Peyer's patch (tissue), 4 donors: ENCODE data around the gene LUZP2. TPM values are rescaled to one million over a fixed set of nuclear protein-coding genes. Genes with fewer than 3 reads are reported as not detected.
"Not testable (repeated sequence)": the region's sequence is repeated elsewhere in the genome, so short reads cannot be mapped to it uniquely, and the experiment has no call there.

Source experiments
- DNase-seq, 3 donors: peaks; one replicate each; pipeline ENCODE4 v3.0.0-alpha.2; 2017 to 2019
- H3K27ac ChIP-seq, 4 donors: fragments of 200-600 bp; sonication (generic); one replicate each; pipeline ENCODE4 v1.5.1; 2016 to 2019
- H3K27me3 ChIP-seq, 2 donors: fragments of 200-600 bp; sonication (generic); one replicate each; pipeline ENCODE4 v1.5.1; 2019
- H3K36me3 ChIP-seq, 3 donors: fragments of 200-600 bp; sonication (generic); one replicate each; pipeline ENCODE4 v1.5.1; 2016 to 2019
- H3K4me1 ChIP-seq, 4 donors: fragments of 200-600 bp; sonication (generic); one replicate each; pipeline ENCODE4 v1.5.1; 2016 to 2019
- H3K4me3 ChIP-seq, 4 donors: fragments of 200-600 bp; sonication (generic); 1 replicate in 3 of 4; 2 replicates in 1 of 4; pipeline ENCODE4 v1.5.1; 2016 to 2019; ENCODE audit warnings: mild to moderate bottlenecking in 1 of 4
- H3K9me3 ChIP-seq, 4 donors: fragments of 200-600 bp; sonication (generic); one replicate each; pipeline ENCODE4 v1.5.1; 2016 to 2019; ENCODE audit warnings: mild to moderate bottlenecking in 1 of 4
- POLR2A ChIP-seq, 2 donors: fragments of 450-650 bp; IDR thresholded peaks; one replicate each; pipeline ENCODE4 v1.5.1; 2017; ENCODE audit warnings: antibody characterized with exemption in 2 of 2, mild to moderate bottlenecking in 2 of 2, moderate library complexity in 2 of 2
- total RNA-seq, 4 donors: library from RNA; depleted of rRNA; stranded (reverse); fragments of >200 nt; gene quantifications; one replicate each; pipeline ENCODE4 v1.1.0, GENCODE V29; 2016
- TF ChIP-seq, protein P1 (sequence below), 6 experiments: fragments of 450-650 bp in 4 of 6; fragments of 200-600 bp in 2 of 6; sonication (generic) in 1 of 6; IDR thresholded peaks; one replicate each; pipeline ENCODE4 v1.5.1; 2017 to 2019; ENCODE audit warnings: antibody characterized with exemption in 6 of 6, mild to moderate bottlenecking in 3 of 6, moderate library complexity in 1 of 6

The LUZP2 gene
- total RNA-seq, 4 donors from 2014 or later, result 0.47 TPM; not detected in 3

DNA sequence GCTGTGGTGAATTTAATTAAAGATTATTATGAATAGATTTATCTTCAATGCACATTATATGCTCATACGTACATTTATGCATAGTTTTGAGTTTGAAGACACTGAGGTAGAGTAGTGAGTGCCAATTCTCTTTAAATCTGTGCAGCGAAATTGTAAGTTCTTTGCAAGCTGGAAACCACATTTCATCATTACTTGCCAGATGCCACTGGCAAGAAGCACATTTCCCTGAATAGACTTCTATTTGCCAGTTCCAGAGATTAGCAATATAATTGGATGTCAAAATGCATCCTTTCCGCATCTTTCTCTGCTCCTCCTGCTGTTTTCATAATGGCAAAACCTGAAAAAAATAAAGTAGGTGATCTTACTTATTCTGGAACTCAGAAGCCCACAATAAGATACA, 448.0 kb downstream of the LUZP2 start:
- no peaks in the 10 kb centered on the region for H3K27me3 ChIP-seq
- no peaks in the 10 kb centered on the region for H3K9me3 ChIP-seq
- no peak overlapping the region for H3K27ac ChIP-seq

GRCh38 chr11:24949406-24949805, 452.6 kb downstream of the LUZP2 start:
- no peak overlapping the region for H3K27ac ChIP-seq

More for the DNA sequence above, 448.0 kb downstream of the LUZP2 start:
- Histone ChIP-seq H3K36me3 (no peaks in the 10 kb centered on the region), H3K4me1 (no peaks in the 10 kb centered on the region), H3K4me3 (no peak overlapping the region)
- TF ChIP-seq POLR2A (IDR thresholded peaks at IDR 0.05), result no peak
- TF ChIP-seq, protein P1, sequence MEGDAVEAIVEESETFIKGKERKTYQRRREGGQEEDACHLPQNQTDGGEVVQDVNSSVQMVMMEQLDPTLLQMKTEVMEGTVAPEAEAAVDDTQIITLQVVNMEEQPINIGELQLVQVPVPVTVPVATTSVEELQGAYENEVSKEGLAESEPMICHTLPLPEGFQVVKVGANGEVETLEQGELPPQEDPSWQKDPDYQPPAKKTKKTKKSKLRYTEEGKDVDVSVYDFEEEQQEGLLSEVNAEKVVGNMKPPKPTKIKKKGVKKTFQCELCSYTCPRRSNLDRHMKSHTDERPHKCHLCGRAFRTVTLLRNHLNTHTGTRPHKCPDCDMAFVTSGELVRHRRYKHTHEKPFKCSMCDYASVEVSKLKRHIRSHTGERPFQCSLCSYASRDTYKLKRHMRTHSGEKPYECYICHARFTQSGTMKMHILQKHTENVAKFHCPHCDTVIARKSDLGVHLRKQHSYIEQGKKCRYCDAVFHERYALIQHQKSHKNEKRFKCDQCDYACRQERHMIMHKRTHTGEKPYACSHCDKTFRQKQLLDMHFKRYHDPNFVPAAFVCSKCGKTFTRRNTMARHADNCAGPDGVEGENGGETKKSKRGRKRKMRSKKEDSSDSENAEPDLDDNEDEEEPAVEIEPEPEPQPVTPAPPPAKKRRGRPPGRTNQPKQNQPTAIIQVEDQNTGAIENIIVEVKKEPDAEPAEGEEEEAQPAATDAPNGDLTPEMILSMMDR (IDR thresholded peaks at IDR 0.05), result no peak
- no peak for DNase-seq

GRCh38 chr11:24963852-24964251, 467.0 kb downstream of the LUZP2 start:
- Histone ChIP-seq H3K9me3 (no peaks in the 10 kb centered on the region), H3K4me1 (no peaks in the 10 kb centered on the region), H3K27ac (no peak overlapping the region), H3K36me3 (no peaks in the 10 kb centered on the region), H3K4me3 (no peak overlapping the region), H3K27me3 (no peaks in the 10 kb centered on the region)
- TF ChIP-seq POLR2A (IDR thresholded peaks at IDR 0.05), result no peak
- TF ChIP-seq, protein P1 (IDR thresholded peaks at IDR 0.05), result no peak
- no peak for DNase-seq

More at GRCh38 chr11:24949406-24949805, 452.6 kb downstream of the LUZP2 start:
- Histone ChIP-seq H3K36me3 (no peaks in the 10 kb centered on the region), H3K9me3 (no peaks in the 10 kb centered on the region), H3K4me3 (no peak overlapping the region), H3K27me3 (no peaks in the 10 kb centered on the region), H3K4me1 (no peaks in the 10 kb centered on the region)
- TF ChIP-seq POLR2A (IDR thresholded peaks at IDR 0.05), result no peak
- TF ChIP-seq, protein P1 (IDR thresholded peaks at IDR 0.05), result no peak
- no peak for DNase-seq

DNA sequence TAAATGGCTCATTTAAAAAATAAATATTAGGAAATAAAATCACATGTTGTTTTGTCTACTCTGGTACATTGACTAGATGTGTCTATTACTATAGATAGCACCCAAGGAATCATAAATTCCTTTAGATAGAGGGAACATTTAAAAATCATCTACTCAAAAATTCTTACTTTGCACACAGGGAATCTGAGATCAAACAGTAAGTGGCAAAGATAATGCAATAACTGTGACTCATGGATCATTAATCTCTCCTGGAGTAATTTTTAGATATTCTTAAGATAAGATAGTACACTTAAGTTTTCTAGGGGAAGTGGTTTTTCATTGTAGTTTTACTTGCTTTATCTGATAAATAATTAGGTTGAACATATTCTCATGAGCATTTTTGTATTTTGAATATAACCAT, 468.9 kb downstream of the LUZP2 start:
- no peaks in the 10 kb centered on the region for H3K4me1 ChIP-seq
- TF ChIP-seq, protein P1 (IDR thresholded peaks at IDR 0.05), result no peak
- TF ChIP-seq POLR2A (IDR thresholded peaks at IDR 0.05), result no peak
- no peak overlapping the region for H3K27ac ChIP-seq
- no peaks in the 10 kb centered on the region for H3K36me3 ChIP-seq
- no peak overlapping the region for H3K4me3 ChIP-seq
- H3K9me3 ChIP-seq, result no peaks in the 10 kb centered on the region
- H3K27me3 ChIP-seq, result no peaks in the 10 kb centered on the region
- DNase-seq, result no peak

- not testable (repeated sequence) for DNase-seq, H3K9me3 ChIP-seq, H3K4me3 ChIP-seq, H3K36me3 ChIP-seq, H3K27ac ChIP-seq, H3K27me3 ChIP-seq, H3K4me1 ChIP-seq
These were observed 497.1 kb downstream of the LUZP2 start for GRCh38 chr11:24993903-24994302.

DNA sequence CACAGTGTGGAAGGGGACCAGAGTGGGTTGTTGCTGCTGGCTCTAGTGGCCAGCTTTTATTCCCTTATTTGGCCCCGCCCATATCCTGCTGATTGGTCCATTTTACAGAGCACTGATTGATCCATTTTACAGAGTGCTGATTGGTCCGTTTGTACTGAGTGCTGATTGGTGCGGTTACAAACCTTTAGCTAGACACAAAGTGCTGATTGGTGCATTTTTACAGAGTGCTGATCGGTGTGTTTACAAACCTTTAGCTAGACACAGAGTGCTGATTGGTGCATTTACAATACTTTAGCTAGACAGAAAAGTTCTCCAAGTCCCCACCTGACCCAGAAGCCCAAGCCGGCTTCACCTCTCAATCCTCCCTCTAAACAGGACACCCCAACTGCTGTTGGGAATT, 503.1 kb downstream of the LUZP2 start:
- H3K4me3 ChIP-seq, H3K4me1 ChIP-seq, DNase-seq, H3K27me3 ChIP-seq, H3K27ac ChIP-seq, H3K9me3 ChIP-seq, H3K36me3 ChIP-seq: not testable (repeated sequence)

GRCh38 chr11:25037431-25037830, 540.6 kb downstream of the LUZP2 start:
- no peaks in the 10 kb centered on the region for H3K4me1 ChIP-seq
- no peaks in the 10 kb centered on the region for H3K9me3 ChIP-seq
- no peak overlapping the region for H3K4me3 ChIP-seq
- no peaks in the 10 kb centered on the region for H3K27me3 ChIP-seq
- no peak for DNase-seq
- no peaks in the 10 kb centered on the region for H3K36me3 ChIP-seq
- H3K27ac ChIP-seq, result no peak overlapping the region
- TF ChIP-seq POLR2A (IDR thresholded peaks at IDR 0.05), result no peak
- TF ChIP-seq, protein P1 (IDR thresholded peaks at IDR 0.05), result no peak
